Colon (tissue), 2 donors: ENCODE data around the gene LIMS2.

Experiments used
- FAIRE-seq: peaks from 2 replicates; lab custom pipeline; 2012; peaks lifted over from hg19 to GRCh38; lab: Jason Lieb, UNC
- donor health status: control.
- donor health status: control.

LIMS2 gene

GRCh38 chr2:127621981-127622431 lies 53.3 kb downstream of the LIMS2 start:
- FAIRE-seq = no peak

GRCh38 chr2:127620866-127621265 lies 54.5 kb downstream of the LIMS2 start:
- FAIRE-seq = no peak

GRCh38 chr2:127619877-127620705 lies 55.2 kb downstream of the LIMS2 start:
- FAIRE-seq = no peak

DNA sequence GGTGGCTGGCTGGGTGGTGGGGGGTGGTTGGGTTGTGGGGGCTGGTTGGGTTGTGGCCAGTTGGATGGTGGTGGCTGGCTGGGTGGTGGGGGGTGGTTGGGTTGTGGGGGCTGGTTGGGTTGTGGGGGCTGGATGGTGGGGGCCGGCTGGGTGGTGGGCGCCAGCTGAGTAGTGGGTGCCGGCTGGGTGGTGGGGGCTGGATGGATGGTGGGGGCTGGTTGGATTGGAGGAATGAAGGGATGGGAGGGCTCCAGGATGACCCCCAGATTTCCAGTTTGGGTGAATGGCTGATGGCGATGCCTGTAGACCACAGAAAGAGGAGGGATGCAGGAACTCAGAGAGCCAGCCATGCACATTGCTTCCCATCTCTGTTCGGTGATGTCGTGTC lies 56.1 kb downstream of the LIMS2 start:
- FAIRE-seq = no peak

DNA sequence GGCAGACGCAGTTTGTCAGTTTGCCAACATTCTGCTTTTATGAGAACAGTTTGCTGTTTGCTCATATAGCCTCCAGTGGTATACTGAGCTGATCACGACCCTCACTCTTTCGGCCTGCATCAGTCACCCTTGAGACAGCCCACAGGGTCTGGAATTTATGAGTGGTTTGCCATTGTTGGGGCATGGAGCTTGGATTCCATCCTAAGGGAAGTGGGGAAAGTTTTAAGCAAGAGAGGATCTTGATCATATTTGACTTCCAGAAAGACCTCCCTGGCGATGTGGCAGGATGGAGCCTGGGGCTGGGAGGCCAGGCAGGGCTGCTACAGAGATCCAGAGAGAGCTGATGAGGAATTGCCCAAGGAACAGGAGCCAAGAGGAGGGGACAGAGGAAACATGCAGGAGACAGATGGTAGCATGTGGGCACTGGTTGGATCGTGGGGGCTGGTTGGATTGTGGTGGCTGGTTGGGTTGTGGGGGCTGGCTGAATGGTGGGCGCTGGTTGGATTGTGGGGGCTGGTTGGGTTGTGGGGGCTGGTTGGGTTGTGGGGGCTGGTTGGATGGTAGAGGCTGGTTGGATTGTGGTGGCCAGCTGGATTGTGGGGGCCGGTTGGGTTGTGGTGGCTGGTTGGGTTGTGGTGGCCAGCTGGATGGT lies 56.7 kb downstream of the LIMS2 start:
- no peak for FAIRE-seq

DNA sequence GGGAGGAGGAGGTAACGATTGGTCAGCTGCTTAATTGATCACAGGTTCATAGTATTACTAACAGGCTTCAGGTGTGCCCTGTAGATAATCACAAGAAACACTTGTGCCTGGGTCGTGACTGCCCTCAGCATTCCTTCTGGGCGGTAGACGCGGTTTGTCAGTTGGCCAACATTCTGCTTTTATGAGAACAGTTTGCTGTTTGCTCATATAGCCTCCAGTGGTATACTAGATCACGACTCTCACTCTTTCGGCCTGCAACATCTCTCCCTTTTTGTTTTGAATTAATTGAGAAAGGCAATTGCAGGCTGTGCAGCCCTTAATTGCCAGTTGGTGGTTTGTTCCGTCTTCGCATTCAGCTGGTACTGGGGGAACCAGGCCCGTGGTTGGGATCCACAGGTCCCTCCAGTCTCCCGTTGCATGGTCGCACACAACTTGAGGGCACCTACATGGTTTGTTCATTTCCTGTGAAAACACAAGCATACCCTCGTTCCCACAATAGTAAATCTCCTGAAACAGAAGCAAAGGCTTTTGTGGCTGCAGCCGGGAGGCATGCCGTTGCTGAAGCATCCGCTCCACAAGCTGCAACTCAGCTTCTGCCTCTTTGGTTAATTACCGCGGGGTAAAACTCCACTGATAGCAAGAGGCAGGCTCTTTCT lies 59.7 kb downstream of the LIMS2 start:
- FAIRE-seq = no peak

- no peak for FAIRE-seq
Observed at GRCh38 chr2:127614731-127615130, 60.6 kb downstream of the LIMS2 start.

GRCh38 chr2:127614246-127614645 lies 61.1 kb downstream of the LIMS2 start:
- FAIRE-seq = no peak

- no peak for FAIRE-seq
Observed at GRCh38 chr2:127612111-127612822, 63.1 kb downstream of the LIMS2 start.

DNA sequence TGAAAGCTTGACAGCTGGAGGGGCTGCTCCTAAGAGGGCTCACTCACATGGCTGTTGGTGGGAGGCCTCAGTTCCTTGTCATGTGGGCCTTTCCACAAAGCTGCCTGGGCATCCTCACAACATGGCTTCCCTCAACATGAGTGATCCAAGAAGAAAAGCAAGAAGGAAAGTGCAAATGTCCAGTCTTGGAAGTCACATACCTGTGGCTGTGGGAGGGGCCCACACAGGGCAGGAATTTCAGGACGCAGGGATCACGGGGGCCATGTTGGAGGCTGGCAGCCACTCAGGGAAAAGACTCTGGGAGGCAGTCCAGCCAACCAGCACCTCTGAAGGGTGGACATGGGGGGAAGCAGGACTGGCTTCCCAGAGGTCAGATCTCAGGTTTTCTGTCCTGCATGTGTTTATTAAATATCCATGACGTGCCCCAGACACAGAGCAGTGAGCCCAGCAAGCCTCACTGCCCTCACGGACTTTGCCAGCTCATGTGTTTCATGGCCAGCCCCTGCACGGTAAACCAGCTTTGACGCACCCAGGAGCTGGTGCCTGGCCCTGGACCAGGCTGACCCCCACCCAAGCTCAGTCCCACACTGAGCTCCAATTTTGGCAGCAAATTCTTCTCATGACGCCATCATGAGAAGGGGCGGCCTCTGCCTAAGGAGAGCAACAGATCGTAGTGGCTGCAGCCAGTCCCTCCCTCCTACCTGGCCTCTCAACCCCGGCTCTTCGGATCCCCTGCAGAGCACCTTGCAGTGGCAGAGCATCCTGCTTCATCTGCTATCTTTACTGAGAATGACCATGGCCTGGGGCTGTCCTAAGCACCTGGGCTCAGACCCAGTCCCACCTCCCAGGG lies 64.0 kb downstream of the LIMS2 start:
- no peak for FAIRE-seq

- no peak for FAIRE-seq
Observed at GRCh38 chr2:127610561-127610960, 64.8 kb downstream of the LIMS2 start.

DNA sequence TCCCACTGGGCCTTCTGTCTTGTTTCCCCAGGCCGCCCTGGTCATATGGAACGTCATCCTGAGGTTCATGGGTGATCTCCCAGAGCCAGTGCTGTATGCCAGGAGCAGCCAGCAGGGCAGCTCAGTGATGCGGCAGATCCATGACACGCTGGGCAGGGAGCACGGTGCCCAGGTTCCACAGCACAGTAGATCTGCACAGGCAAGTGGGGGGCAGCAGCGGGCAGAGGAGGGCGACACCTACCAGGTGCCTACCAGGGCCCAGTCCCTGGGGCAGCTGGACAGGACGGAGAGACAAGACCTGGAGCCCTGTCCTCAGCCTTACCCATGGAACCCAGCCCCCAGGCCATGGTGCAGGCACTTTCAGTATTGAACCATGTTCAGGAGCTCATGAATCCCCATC lies 65.5 kb downstream of the LIMS2 start:
- FAIRE-seq = no peak

DNA sequence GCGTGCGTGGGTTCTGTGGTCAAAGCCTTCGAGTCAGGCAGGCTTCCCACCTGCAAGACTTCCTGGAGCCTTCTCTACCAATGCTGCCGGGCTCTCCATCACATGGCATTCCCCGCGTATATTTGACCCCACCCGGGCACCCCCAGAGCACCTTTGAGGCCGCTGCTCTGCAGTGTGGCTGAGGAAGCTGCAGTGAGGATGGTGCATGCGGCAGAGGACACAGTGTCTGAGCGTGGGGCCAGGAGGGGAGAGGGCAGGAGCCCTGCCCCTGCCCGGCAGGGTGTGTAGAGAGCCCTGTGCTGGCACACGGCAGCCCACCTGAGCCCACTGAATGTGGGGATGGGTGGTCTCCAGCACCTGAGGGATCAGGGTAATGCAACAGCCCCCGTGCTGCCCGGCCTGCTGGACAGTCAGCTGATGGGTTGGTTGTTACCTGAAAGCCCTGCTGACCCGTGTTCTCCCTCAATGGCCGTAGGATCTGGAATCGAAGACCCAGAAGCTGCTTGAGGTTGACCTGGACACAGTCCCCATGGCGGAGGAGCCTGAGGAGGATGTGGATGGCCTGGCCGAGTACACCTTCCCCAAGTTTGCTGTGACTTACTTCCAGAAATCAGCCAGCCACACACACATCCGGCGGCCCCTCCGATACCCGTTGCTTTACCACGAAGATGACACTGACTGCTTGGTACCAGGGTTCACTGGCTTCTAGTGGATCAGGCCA lies 66.1 kb downstream of the LIMS2 start:
- FAIRE-seq = no peak

- no peak for FAIRE-seq
Observed at GRCh38 chr2:127608061-127609030, 67.0 kb downstream of the LIMS2 start.

DNA sequence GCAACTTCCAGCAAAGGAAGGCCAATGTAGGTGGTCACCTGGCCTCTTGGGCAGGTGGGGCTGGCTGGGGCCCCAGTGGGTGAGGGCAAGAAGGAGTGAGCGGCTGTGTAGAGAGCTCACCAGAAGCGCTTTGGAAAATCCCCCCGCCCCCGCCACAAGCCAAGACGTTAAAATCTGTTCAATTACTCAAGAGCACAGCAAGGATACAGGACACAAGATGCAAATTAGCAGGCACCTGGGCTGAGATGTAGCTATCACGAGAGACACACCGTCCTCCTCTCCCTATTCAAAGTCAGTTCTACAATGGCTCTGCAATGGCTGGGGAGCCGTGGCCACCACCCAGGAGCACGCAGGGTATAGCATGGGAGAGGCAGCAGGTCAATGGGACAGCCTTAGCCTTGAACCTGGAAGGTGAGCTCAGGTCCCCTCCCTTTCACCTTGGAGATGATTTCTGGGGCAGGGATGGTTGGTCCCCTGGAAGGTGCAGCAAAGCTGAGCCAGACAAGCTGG lies 67.9 kb downstream of the LIMS2 start:
- no peak for FAIRE-seq

- FAIRE-seq = no peak
Observed at GRCh38 chr2:127606625-127607398, 68.5 kb downstream of the LIMS2 start.

DNA sequence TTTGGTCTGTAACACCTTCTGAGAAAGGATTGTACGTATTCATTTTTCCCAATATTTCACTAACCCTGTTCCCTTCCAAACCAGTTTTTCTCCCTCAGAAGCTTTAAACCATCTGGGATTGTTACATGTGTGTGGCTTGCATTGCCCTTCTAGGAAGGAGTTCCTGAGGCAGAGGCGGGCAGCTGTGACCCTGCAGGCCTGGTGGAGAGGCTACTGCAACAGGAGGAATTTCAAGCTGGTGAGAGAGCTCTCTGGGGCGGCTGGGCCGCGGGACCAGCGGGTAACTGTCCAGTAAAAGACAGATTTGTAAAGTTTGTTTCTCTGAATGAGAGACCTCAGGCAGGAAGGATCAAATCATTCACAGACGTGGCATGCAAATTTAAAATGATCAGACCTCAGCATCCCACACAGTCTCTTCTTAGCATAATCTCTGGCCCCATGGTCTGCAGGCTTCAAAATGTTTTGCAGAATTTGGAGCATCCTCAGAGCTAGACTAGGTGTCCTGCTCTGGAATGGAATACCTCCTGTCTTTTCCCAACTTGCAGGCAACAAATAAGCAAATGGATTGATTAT lies 69.6 kb downstream of the LIMS2 start:
- no peak for FAIRE-seq

GRCh38 chr2:127604986-127605385 lies 70.3 kb downstream of the LIMS2 start:
- no peak for FAIRE-seq
